Endothelial cell of umbilical vein (primary cell): ENCODE data around the gene ACVR1C. TPM values are rescaled to one million over a fixed set of nuclear protein-coding genes. Genes with fewer than 3 reads are reported as not detected.

ENCODE experiments used
- BruUV-seq: library from RNA; stranded (reverse); fragments of 400-500 nt; replicated peaks from 2 replicates; lab custom pipeline; 2021; lab: Mats Ljungman, UMichigan
- CTCF ChIA-PET: fragments of 300-600, 350-600 bp; sonication (Branson Sonifier 250); formaldehyde crosslinking; loops from one replicate; lab custom pipeline; 2021; ENCODE audit warnings: antibody characterized with exemption, inconsistent platforms; lab: Charles Lee
- POLR2A ChIA-PET: fragments of 300-600, 350-600 bp; sonication (Branson Sonifier 250); formaldehyde crosslinking; loops from one replicate; lab custom pipeline; 2021; ENCODE audit warnings: antibody characterized with exemption, inconsistent platforms; lab: Charles Lee
- DNase-seq: peaks from one replicate; pipeline ENCODE4 v3.0.0-alpha.2; 2011; ENCODE audit warnings: low read depth, low spot score
- FAIRE-seq: peaks from 2 replicates; lab custom pipeline; 2011; peaks lifted over from hg19 to GRCh38; lab: Jason Lieb, UNC
- H2AFZ ChIP-seq: 2 replicates; pipeline ENCODE4 v1.6.0; 2012; ENCODE audit warnings: low read depth, low read length, control low read depth, inconsistent platforms
- H3K27ac ChIP-seq: 2 replicates; pipeline ENCODE4 v1.5.1; 2011; ENCODE audit warnings: low read depth, mild to moderate bottlenecking, control low read depth, low read length, moderate library complexity; ENCODE audit not compliant: insufficient read depth
- H3K27me3 ChIP-seq, 2 experiments: 2 replicates each; pipeline versions ENCODE4 v1.6.0 to v1.6.1; 2011; ENCODE audit warnings: low read length in 2 of 2, mixed read lengths in 1 of 2; ENCODE audit not compliant: control insufficient read depth in 2 of 2, insufficient read depth in 2 of 2
- H3K36me3 ChIP-seq, 2 experiments: 2 replicates in 1 of 2; 3 replicates in 1 of 2; pipeline ENCODE4 v1.5.1; 2011; ENCODE audit warnings: low read length in 2 of 2, mild to moderate bottlenecking in 1 of 2, moderate library complexity in 1 of 2; ENCODE audit not compliant: control insufficient read depth in 2 of 2, insufficient read depth in 2 of 2; ENCODE audit errors: extremely low read depth in 1 of 2
- H3K4me1 ChIP-seq: 3 replicates; pipeline ENCODE4 v1.5.1; 2011; ENCODE audit warnings: mild to moderate bottlenecking, low read length; ENCODE audit not compliant: control insufficient read depth, insufficient read depth; ENCODE audit errors: extremely low read depth
- H3K4me2 ChIP-seq: 2 replicates; pipeline ENCODE4 v1.6.1; 2011; ENCODE audit warnings: low read length, control low read depth, mixed read lengths; ENCODE audit not compliant: insufficient read depth
- H3K4me3 ChIP-seq, 3 experiments: fragments of 200-600 bp in 1 of 3; sonication (generic), shearing (Covaris generic) in 1 of 3; replicated peaks in 1 of 3; 2 replicates each; pipeline ENCODE4 v1.5.1; 2011 to 2016; ENCODE audit warnings: control low read depth in 3 of 3, low read length in 3 of 3, mild to moderate bottlenecking in 2 of 3, inconsistent platforms in 1 of 3, low read depth in 1 of 3, moderate library complexity in 1 of 3; ENCODE audit not compliant: insufficient read depth in 1 of 3
- H3K79me2 ChIP-seq: 2 replicates; pipeline ENCODE4 v1.6.0; 2012; ENCODE audit warnings: low read length, inconsistent platforms; ENCODE audit not compliant: control insufficient read depth, insufficient read depth
- H3K9ac ChIP-seq: replicated peaks from 2 replicates; pipeline ENCODE3; 2011; ENCODE audit warnings: low read length, control low read depth; ENCODE audit not compliant: insufficient read depth; ENCODE audit errors: extremely low read depth
- H3K9me1 ChIP-seq: replicated peaks from 3 replicates; pipeline ENCODE4 v1.6.0; 2011; ENCODE audit warnings: mild to moderate bottlenecking, low read length; ENCODE audit not compliant: control insufficient read depth, insufficient read depth; ENCODE audit errors: extremely low read depth
- H3K9me3 ChIP-seq: replicated peaks from 2 replicates; pipeline ENCODE4 v1.5.1; 2012; ENCODE audit warnings: low read length, inconsistent platforms; ENCODE audit not compliant: control insufficient read depth, insufficient read depth
- H4K20me1 ChIP-seq: replicated peaks from 2 replicates; pipeline ENCODE3; 2011; ENCODE audit warnings: mild to moderate bottlenecking, low read length; ENCODE audit not compliant: control insufficient read depth, insufficient read depth; ENCODE audit errors: extremely low read depth
- EZH2 ChIP-seq: IDR thresholded peaks from 2 replicates; pipeline ENCODE4 v1.6.1; 2012; ENCODE audit warnings: borderline replicate concordance, low read depth, mild to moderate bottlenecking, moderate library complexity, low read length, inconsistent platforms; ENCODE audit not compliant: severe bottlenecking
- FOS ChIP-seq: IDR thresholded peaks from 2 replicates; pipeline ENCODE4 v1.6.1; 2011; ENCODE audit warnings: mild to moderate bottlenecking, low read length, moderate library complexity, borderline replicate concordance; ENCODE audit not compliant: insufficient read depth
- GATA2 ChIP-seq: IDR thresholded peaks from 2 replicates; pipeline ENCODE4 v1.7.0; 2011; ENCODE audit warnings: low read depth, mild to moderate bottlenecking, moderate library complexity, mixed read lengths, low read length; ENCODE audit not compliant: insufficient read length, insufficient read depth
- JUN ChIP-seq: IDR thresholded peaks from 2 replicates; pipeline ENCODE4 v1.6.1; 2011; ENCODE audit warnings: borderline replicate concordance, low read depth; ENCODE audit not compliant: insufficient read length, insufficient read depth
- MYC ChIP-seq: IDR thresholded peaks from one replicate; pipeline ENCODE4 v1.6.1; 2011; ENCODE audit warnings: mild to moderate bottlenecking, low read depth, low read length
- POLR2A ChIP-seq: IDR thresholded peaks from 2 replicates; pipeline ENCODE4 v1.6.1; 2012; ENCODE audit warnings: low read depth, mild to moderate bottlenecking, control low read depth, low read length
- POLR2AphosphoS5 ChIP-seq: IDR thresholded peaks from 2 replicates; pipeline ENCODE4 v1.6.1; 2012; ENCODE audit warnings: low read depth, mild to moderate bottlenecking, control low read depth, low read length, moderate library complexity; ENCODE audit not compliant: insufficient read depth
- dilution Hi-C: fragments of 300-500 bp; cut with MboI; formaldehyde crosslinking; loops from one replicate; pipeline ENCODE4 v1.15.0; 2019; ENCODE audit warnings: low sequenced_read_pairs; ENCODE audit not compliant: extremely low pct_ligation_motif_present
- intact Hi-C: fragments of 100-400 bp; cut with micrococcal nuclease; formaldehyde crosslinking; loops from one replicate; pipeline ENCODE4 v1.10.0; 2022
- polyA plus RNA-seq, 4 experiments: library from polyadenylated mRNA; depleted of rRNA in 3 of 4; stranded (reverse) in 3 of 4; unstranded in 1 of 4; fragments of >200 nt; gene quantifications; 2 replicates each; pipeline versions ENCODE4 v1.2.1 to v1.2.3, GENCODE V29; 2011 to 2012; ENCODE audit warnings: missing spikeins in 1 of 4
- total RNA-seq: library from RNA; stranded (reverse); gene quantifications from 2 replicates; pipeline ENCODE4 v1.2.3, GENCODE V29; 2021
- TF ChIP-seq, protein P1 (sequence below), 2 donors: IDR thresholded peaks; 1 replicate in 1 of 2; 2 replicates in 1 of 2; pipeline ENCODE4 v1.5.1; 2011; ENCODE audit warnings: low read length in 2 of 2, mild to moderate bottlenecking in 2 of 2, moderate library complexity in 2 of 2, control low read depth in 1 of 2, inconsistent platforms in 1 of 2, low read depth in 1 of 2; ENCODE audit not compliant: insufficient read depth in 1 of 2; ENCODE audit errors: extremely low read depth in 1 of 2

ACVR1C gene
- total and polyA plus RNA-seq, 2 donors (not counting 3 experiments of a cell fraction or from before 2014, with no cell fraction given) = not detected

DNA sequence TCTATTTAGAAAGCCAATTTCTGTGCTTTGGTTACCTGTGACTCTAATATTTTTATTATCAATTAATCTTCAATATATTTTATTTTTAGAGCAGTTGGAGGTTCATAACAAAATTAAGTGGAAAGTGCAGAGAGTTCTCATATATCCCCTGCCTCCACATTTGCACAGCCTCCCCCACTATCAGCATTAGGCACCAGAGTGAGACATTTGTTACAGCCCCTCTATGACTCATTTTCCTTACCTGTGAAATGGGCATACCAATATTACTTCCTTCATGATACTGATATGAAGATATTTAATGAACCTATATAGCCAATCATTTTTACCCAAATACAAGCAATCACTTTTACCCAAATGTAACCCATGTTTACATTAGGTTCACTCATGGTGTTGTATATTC, 150.7 kb downstream of the ACVR1C start:
- ChIA-PET CTCF (no interaction called here), POLR2A (no interaction called here)
- H3K4me1 ChIP-seq = no peaks in the 10 kb centered on the region
- H3K9ac ChIP-seq = no peak overlapping the region
- no peaks in the 10 kb centered on the region for H4K20me1 ChIP-seq
- H3K79me2 ChIP-seq = no peaks in the 10 kb centered on the region
- no peaks in the 10 kb centered on the region for H3K9me1 ChIP-seq
- BruUV-seq = no TSS peak
- peaks cover 0 to 3% of the 10 kb centered on the region in 2 experiments for H3K27me3 ChIP-seq
- FAIRE-seq (no peak), DNase-seq (no peak)
- intact Hi-C loops = no loop called here
- no peaks in the 10 kb centered on the region for H3K9me3 ChIP-seq
- H3K27ac ChIP-seq = no peak overlapping the region
- H3K4me3 ChIP-seq = no peak overlapping the region
- H3K36me3 ChIP-seq = no peaks in the 10 kb centered on the region
- TF ChIP-seq MYC = no peak
- TF ChIP-seq EZH2 = no peak
- no peak for TF ChIP-seq JUN
- no peak for TF ChIP-seq POLR2AphosphoS5
- TF ChIP-seq POLR2A = no peak
- TF ChIP-seq FOS = no peak
- no peak for TF ChIP-seq GATA2
- TF ChIP-seq, protein P1, sequence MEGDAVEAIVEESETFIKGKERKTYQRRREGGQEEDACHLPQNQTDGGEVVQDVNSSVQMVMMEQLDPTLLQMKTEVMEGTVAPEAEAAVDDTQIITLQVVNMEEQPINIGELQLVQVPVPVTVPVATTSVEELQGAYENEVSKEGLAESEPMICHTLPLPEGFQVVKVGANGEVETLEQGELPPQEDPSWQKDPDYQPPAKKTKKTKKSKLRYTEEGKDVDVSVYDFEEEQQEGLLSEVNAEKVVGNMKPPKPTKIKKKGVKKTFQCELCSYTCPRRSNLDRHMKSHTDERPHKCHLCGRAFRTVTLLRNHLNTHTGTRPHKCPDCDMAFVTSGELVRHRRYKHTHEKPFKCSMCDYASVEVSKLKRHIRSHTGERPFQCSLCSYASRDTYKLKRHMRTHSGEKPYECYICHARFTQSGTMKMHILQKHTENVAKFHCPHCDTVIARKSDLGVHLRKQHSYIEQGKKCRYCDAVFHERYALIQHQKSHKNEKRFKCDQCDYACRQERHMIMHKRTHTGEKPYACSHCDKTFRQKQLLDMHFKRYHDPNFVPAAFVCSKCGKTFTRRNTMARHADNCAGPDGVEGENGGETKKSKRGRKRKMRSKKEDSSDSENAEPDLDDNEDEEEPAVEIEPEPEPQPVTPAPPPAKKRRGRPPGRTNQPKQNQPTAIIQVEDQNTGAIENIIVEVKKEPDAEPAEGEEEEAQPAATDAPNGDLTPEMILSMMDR (IDR thresholded peaks at IDR 0.05; ENCODE audit: extremely low read depth in 1 of 2, insufficient read depth in 1 of 2, low read depth in 1 of 2, low read length in 2 of 2) = no peak
- no peak overlapping the region for H3K4me2 ChIP-seq
- dilution Hi-C loops = no loop called here
- H2AFZ ChIP-seq = no peak overlapping the region
